ENCODE results near the gene NDUFA6.

Gene NDUFA6

GRCh38 chr22:42069801-42070516 lies 20.6 kb downstream of the NDUFA6 start:
- no peak for DNase-seq

GRCh38 chr22:42068291-42068690 lies 22.3 kb downstream of the NDUFA6 start:
- no peak for DNase-seq

- no peak for DNase-seq
These were observed 22.8 kb downstream of the NDUFA6 start for GRCh38 chr22:42067671-42068251.

- no peak for DNase-seq
These were observed 23.6 kb downstream of the NDUFA6 start for GRCh38 chr22:42066937-42067336.

- DNase-seq, result no peak
These were observed 24.3 kb downstream of the NDUFA6 start for GRCh38 chr22:42066126-42066761.

- DNase-seq, result no peak
These were observed 25.0 kb downstream of the NDUFA6 start for GRCh38 chr22:42065438-42066125.

- no peak for DNase-seq
These were observed 25.9 kb downstream of the NDUFA6 start for GRCh38 chr22:42064629-42065028.

- DNase-seq, result no peak
These were observed 27.9 kb downstream of the NDUFA6 start for GRCh38 chr22:42062506-42063170.

- no peak for DNase-seq
These were observed 29.5 kb downstream of the NDUFA6 start for GRCh38 chr22:42061041-42061440.

GRCh38 chr22:42060489-42060888 lies 30.1 kb downstream of the NDUFA6 start:
- DNase-seq, result no peak

- DNase-seq, result no peak
These were observed 33.6 kb downstream of the NDUFA6 start for GRCh38 chr22:42056757-42057511.

GRCh38 chr22:42052765-42053164 lies 37.8 kb downstream of the NDUFA6 start:
- no peak for DNase-seq

GRCh38 chr22:42050641-42051180 lies 39.9 kb downstream of the NDUFA6 start:
- DNase-seq, result no peak

- no peak for DNase-seq
These were observed 48.8 kb downstream of the NDUFA6 start for GRCh38 chr22:42041784-42042183.

- DNase-seq, result no peak
These were observed 51.3 kb downstream of the NDUFA6 start for GRCh38 chr22:42039271-42039670.
